Neural progenitor cell (in vitro differentiated cells): ENCODE measurements around the gene PRRX2.

ENCODE experiments used
- EZH2 ChIP-seq: fragments of 200-600 bp; sonication (generic); IDR thresholded peaks from 2 replicates; pipeline ENCODE4 v1.6.1; 2017; ENCODE audit warnings: antibody characterized with exemption, mild to moderate bottlenecking, moderate library complexity
- EZH2phosphoT487 ChIP-seq: fragments of 200-600 bp; sonication (generic); IDR thresholded peaks from 2 replicates; pipeline ENCODE4 v1.6.1; 2017; ENCODE audit warnings: antibody characterized with exemption
- TF ChIP-seq, protein P1 (sequence below): fragments of 200-600 bp; sonication (generic); IDR thresholded peaks from 2 replicates; pipeline ENCODE4 v1.5.1; 2017; ENCODE audit warnings: antibody characterized with exemption, mild to moderate bottlenecking

DNA sequence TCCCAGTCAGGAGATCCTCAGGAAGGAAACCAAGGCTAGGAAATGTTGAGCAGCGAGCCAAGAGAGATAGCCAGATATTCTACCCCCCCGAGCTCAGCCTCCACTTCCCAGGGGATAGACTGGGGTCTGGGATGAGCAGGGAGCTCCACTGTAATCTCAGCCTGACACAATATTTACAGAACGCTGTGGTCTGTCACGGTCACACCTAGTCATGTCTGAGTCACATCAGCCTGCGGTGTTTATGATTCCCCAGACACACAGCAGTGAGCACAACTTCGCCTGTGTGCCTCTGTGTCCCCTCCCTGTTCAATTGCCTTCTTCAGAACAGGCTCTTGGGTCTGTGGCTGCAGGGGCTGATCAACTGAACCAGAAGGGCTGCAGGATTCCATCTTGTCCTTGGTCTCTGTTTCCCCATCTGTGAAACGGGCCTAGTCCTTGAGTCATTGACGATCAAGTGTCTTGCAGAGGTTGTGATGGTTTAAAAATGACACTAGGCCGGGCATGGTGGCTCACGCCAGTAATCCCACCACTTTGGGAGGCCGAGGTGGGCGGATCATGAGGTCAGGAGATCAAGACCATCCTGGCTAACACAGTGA lies 8.6 kb upstream of the PRRX2 start:
- TF ChIP-seq, protein P1, sequence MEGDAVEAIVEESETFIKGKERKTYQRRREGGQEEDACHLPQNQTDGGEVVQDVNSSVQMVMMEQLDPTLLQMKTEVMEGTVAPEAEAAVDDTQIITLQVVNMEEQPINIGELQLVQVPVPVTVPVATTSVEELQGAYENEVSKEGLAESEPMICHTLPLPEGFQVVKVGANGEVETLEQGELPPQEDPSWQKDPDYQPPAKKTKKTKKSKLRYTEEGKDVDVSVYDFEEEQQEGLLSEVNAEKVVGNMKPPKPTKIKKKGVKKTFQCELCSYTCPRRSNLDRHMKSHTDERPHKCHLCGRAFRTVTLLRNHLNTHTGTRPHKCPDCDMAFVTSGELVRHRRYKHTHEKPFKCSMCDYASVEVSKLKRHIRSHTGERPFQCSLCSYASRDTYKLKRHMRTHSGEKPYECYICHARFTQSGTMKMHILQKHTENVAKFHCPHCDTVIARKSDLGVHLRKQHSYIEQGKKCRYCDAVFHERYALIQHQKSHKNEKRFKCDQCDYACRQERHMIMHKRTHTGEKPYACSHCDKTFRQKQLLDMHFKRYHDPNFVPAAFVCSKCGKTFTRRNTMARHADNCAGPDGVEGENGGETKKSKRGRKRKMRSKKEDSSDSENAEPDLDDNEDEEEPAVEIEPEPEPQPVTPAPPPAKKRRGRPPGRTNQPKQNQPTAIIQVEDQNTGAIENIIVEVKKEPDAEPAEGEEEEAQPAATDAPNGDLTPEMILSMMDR, result no peak
- TF ChIP-seq EZH2phosphoT487 (no peak), EZH2 (no peak)
